ENCODE measurements around the gene RNF123.

- TF ChIP-seq RAD21 (IDR thresholded peaks at IDR 0.05; ENCODE audit: low read depth) (no peak), USF1 (IDR thresholded peaks at IDR 0.05) (no peak), EP300 (IDR thresholded peaks at IDR 0.05; ENCODE audit: borderline replicate concordance) (no peak), YY1 (IDR thresholded peaks at IDR 0.05; ENCODE audit: low read depth) (no peak), ZBTB7A (IDR thresholded peaks at IDR 0.05; ENCODE audit: low read depth) (no peak)
- TF ChIP-seq, protein P1, sequence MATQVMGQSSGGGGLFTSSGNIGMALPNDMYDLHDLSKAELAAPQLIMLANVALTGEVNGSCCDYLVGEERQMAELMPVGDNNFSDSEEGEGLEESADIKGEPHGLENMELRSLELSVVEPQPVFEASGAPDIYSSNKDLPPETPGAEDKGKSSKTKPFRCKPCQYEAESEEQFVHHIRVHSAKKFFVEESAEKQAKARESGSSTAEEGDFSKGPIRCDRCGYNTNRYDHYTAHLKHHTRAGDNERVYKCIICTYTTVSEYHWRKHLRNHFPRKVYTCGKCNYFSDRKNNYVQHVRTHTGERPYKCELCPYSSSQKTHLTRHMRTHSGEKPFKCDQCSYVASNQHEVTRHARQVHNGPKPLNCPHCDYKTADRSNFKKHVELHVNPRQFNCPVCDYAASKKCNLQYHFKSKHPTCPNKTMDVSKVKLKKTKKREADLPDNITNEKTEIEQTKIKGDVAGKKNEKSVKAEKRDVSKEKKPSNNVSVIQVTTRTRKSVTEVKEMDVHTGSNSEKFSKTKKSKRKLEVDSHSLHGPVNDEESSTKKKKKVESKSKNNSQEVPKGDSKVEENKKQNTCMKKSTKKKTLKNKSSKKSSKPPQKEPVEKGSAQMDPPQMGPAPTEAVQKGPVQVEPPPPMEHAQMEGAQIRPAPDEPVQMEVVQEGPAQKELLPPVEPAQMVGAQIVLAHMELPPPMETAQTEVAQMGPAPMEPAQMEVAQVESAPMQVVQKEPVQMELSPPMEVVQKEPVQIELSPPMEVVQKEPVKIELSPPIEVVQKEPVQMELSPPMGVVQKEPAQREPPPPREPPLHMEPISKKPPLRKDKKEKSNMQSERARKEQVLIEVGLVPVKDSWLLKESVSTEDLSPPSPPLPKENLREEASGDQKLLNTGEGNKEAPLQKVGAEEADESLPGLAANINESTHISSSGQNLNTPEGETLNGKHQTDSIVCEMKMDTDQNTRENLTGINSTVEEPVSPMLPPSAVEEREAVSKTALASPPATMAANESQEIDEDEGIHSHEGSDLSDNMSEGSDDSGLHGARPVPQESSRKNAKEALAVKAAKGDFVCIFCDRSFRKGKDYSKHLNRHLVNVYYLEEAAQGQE (IDR thresholded peaks at IDR 0.05; ENCODE audit: low read depth) = no peak
These were observed 33.5 kb upstream of the RNF123 start for GRCh38 chr3:49655731-49656285.

Measured in Ishikawa (cell line).